ENCODE measurements around the gene CD70. TPM values are rescaled to one million over a fixed set of nuclear protein-coding genes. Genes with fewer than 3 reads are reported as not detected.

Gene CD70
- total RNA-seq, 1 donor, result not detected

GRCh38 chr19:6590258-6590826 is 608 bp downstream of the CD70 start:
- no peak for TF ChIP-seq CTCF (IDR thresholded peaks at IDR 0.05; ENCODE audit: insufficient read depth, low read depth, low read length)
- no peak overlapping the region for H3K4me3 ChIP-seq (ENCODE audit: low read depth, low read length)
- no peak for DNase-seq (ENCODE audit: low read depth)

DNA sequence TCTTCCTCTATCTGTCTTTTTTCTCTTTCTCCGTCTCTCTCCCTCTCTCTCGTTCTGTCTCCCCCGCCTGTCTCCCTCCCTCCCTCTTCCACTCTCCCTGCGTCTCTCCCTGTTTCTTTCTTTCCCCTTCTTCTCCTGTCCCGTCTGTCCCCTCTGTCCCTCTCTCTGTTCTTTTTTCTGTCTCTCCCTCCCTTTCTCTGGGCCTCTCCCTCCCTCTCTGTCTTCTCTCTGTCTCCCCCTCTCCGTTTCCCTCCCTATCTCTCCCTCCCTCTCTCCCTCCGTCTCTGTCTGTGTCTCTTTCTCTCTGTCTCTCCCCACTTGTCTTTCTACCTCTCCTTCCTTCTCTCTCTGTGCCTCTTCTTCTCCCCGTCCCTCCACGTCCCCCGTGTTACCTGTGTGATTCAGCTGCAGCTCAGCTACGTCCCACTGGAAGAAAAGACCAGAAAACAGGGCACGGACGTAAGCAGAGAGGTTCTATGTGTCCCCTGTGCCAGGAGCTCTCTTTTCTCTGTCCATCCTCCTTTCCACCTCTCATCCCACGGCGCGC is 1.2 kb downstream of the CD70 start:
- TF ChIP-seq CTCF (IDR thresholded peaks at IDR 0.05; ENCODE audit: insufficient read depth, low read depth, low read length), result no peak
- no peak overlapping the region for H3K4me3 ChIP-seq (ENCODE audit: low read depth, low read length)
- no peak for DNase-seq (ENCODE audit: low read depth)

DNA sequence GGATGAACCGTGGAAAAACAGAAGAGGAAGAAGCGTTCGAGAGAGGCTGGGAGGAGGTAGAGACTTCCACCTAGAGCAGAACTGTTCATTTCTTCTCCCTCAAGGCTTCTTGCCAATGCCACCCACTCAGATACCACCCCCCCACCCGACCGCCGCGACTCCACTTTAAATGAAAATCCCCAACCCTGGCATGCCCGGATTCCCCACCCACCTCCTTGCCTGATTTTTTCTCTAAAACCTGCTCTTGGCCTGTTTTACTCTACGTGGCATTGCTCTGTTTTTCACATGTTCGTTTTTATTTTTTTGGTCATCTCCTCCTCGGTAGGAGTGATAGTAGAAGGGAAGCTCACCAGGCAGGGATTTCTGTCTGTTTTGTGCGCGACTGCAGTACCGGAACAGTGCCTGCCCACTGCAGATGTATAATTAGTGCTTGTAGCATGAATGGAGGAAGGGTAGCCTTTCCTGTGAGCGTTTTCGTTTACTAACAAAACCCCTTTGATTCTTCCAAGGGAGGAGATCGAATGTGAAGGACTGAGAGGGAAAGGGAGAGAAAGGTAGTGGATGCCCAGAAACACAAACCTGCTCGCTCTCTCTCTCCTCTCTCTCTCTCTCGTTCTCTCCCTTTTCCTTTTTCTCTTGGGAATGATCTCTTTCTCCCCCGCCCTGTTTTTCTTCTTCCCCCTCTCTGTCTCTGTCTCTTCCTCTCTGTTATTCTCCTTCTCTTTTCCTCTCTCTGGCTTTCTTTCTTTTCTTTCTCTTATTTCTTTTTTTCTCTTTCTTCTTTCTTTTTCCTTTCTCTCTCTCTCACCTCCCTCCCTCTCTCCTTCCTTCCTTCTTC is 2.2 kb downstream of the CD70 start:
- no peak for DNase-seq (ENCODE audit: low read depth)
- no peak overlapping the region for H3K4me3 ChIP-seq (ENCODE audit: low read depth, low read length)
- TF ChIP-seq CTCF (IDR thresholded peaks at IDR 0.05; ENCODE audit: insufficient read depth, low read depth, low read length), result no peak

GRCh38 chr19:6587998-6588507 is 2.9 kb downstream of the CD70 start:
- no peak overlapping the region for H3K4me3 ChIP-seq (ENCODE audit: low read depth, low read length)
- DNase-seq (ENCODE audit: low read depth), result no peak
- no peak for TF ChIP-seq CTCF (IDR thresholded peaks at IDR 0.05; ENCODE audit: insufficient read depth, low read depth, low read length)

GRCh38 chr19:6587093-6587820 is 3.7 kb downstream of the CD70 start:
- DNase-seq (ENCODE audit: low read depth), result no peak
- H3K4me3 ChIP-seq (ENCODE audit: low read depth, low read length), result no peak overlapping the region
- no peak for TF ChIP-seq CTCF (IDR thresholded peaks at IDR 0.05; ENCODE audit: insufficient read depth, low read depth, low read length)

- no peak for TF ChIP-seq CTCF (IDR thresholded peaks at IDR 0.05; ENCODE audit: insufficient read depth, low read depth, low read length)
- no peak for DNase-seq (ENCODE audit: low read depth)
- H3K4me3 ChIP-seq (ENCODE audit: low read depth, low read length), result no peak overlapping the region
These were observed 4.2 kb downstream of the CD70 start for GRCh38 chr19:6586726-6587092.

Measured in fibroblast of villous mesenchyme (primary cell).